ENCODE measurements around the gene FXYD1.

FXYD1 gene

GRCh38 chr19:35165200-35166058, 26.8 kb downstream of the FXYD1 start:
- no peak for DNase-seq

GRCh38 chr19:35166100-35167063, 27.8 kb downstream of the FXYD1 start:
- DNase-seq = no peak

GRCh38 chr19:35167251-35168119, 28.9 kb downstream of the FXYD1 start:
- no peak for DNase-seq

- DNase-seq = no peak
Measured at GRCh38 chr19:35168196-35168595, 29.6 kb downstream of the FXYD1 start.

- no peak for DNase-seq
Measured at GRCh38 chr19:35169221-35169995, 30.8 kb downstream of the FXYD1 start.

GRCh38 chr19:35170359-35171061, 31.9 kb downstream of the FXYD1 start:
- DNase-seq = no peak

GRCh38 chr19:35171730-35172129, 33.1 kb downstream of the FXYD1 start:
- DNase-seq = no peak

- DNase-seq = no peak
Measured at GRCh38 chr19:35174226-35174625, 35.6 kb downstream of the FXYD1 start.

- no peak for DNase-seq
Measured at GRCh38 chr19:35176181-35176570, 37.6 kb downstream of the FXYD1 start.

GRCh38 chr19:35177377-35178274, 39.0 kb downstream of the FXYD1 start:
- no peak for DNase-seq

- DNase-seq = no peak
Measured at GRCh38 chr19:35178701-35179100, 40.1 kb downstream of the FXYD1 start.

GRCh38 chr19:35179830-35180229, 41.2 kb downstream of the FXYD1 start:
- no peak for DNase-seq

GRCh38 chr19:35181387-35181786, 42.8 kb downstream of the FXYD1 start:
- DNase-seq = no peak

GRCh38 chr19:35184267-35184666, 45.6 kb downstream of the FXYD1 start:
- DNase-seq = no peak

GRCh38 chr19:35184884-35185283, 46.3 kb downstream of the FXYD1 start:
- DNase-seq = no peak

Data from amniotic stem cell (primary cell).